GM18498 (cell line): Measurements from ENCODE around the gene DCAF8.
"Not testable (repeated sequence)": the region's sequence is repeated elsewhere in the genome, so short reads cannot be mapped to it uniquely, and the experiment has no call there.

ENCODE experiments used
- ATAC-seq: cut with Tn5 transposase; IDR thresholded peaks from one replicate; pipeline ENCODE4 v1.9.1; 2021; ENCODE audit warnings: mild to moderate bottlenecking, moderate library complexity; ENCODE audit not compliant: unreplicated experiment

DCAF8 gene

DNA sequence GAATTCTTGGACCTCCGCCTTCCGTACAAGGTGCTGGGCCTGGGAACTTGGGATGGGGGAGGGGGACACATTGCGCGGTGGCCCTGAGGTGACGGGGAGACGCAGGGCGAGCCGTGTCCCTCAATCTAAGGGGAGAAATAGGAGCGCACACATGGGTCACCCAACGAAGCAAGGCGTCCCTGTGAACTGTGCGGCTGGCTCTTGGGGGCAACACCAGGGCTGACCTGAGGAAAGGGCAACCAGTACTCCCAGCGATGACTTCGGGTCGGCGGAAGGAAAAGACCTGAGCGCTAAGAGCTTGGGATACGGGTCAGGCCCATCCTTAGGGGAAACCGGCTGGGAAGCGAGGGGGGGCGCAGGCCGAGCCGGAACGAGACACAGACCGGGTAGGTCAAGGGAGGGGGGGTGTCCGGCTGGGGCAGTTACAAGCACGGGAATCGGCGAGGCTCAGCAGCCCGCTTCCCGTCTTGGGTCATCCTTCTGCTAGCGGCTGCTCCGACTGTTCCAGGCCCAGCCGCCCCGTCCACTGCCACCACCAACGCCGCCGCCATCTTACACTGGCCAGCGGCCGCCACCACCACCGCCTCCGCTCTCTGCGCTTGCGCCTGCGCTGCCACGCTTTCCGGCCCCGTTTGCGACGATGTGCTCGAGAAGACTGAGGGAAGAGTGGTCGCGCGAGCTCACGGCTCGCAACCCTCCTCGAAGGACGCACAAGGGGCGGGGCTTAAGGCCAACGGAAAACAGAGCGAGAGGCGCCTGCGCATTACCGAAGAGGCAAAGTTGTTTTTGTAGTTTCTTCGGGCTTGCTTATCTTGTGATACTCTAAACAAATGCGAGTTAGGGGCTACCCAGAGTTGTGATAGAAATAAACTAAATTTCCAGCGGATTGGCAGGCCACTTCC lies at the start of gene DCAF8:
TSS of gene DCAF8 (minus strand) at position 657 of the 902 bp plus-strand sequence. CDS start 18,541 bp downstream, outside the sequence.
- ATAC-seq = peak; percentile 88

DNA sequence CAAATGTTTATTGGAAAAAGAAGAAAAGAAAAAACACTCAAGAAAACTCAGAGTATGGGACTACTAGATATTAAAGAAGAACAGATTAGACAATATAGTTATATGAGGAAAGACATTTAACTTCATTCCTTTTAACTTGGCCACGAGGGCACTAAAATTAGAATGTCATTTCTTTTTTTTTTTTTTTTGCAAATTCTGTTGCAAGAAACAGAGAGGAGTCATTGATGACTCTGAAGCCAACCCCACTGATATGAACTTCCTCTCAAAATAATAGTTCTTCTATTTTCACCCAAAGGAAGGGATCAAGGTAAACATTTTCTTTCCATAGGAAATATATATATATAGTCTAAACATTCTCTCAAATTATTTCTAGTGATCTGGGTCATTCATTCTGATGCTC lies 47.2 kb upstream of the DCAF8 start:
- no peak for ATAC-seq

DNA sequence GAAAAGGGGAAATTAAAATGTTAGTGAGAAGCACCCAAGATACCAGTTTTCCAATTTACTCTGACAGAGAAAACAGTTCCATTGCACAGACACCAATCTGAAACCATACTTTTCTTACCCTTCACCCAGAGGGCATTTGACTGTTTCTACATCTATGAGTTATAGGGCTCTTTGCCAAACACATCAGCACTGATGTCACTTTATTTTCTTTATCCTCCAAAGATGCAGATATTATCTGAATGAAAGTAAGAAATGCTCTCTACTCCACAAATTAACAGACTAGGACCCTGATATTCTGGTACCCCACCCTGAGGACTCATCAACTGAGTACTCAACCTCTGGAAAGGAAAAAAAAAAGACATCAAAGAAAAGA lies 46.8 kb upstream of the DCAF8 start:
- no peak for ATAC-seq

DNA sequence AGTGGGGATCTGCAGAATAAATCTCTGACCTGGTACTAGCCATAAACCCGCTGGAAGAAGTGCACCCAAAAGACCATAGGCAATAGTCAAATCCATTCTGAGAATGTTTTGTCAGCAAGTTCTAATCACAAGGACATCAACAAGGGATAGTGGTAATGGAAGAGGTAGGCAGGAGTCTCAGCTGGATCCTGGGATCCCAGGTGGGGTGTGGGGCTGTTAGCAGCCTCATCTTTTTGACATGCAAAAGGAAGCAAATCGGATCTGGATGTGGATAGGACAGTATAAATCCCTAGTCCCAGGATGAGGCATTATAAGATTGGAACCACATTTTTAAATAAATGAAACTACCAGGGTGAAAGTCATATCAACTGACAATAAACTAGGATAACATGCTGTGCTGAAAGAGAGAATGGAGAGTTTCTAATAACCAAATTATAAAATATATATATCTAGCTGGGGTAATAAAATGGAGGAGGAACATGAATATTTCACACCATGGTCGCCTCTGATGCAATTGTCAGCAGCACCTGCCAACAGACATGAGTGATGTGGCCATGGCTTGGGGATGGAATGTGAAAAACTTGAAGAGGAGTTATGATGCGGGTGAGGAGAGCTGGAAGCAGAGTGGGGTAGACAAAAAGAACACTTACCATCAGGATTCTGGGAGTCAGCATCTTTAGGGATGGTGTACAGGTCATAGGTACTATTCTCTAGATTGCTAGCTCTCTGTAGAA lies 46.3 kb upstream of the DCAF8 start:
- no peak for ATAC-seq

DNA sequence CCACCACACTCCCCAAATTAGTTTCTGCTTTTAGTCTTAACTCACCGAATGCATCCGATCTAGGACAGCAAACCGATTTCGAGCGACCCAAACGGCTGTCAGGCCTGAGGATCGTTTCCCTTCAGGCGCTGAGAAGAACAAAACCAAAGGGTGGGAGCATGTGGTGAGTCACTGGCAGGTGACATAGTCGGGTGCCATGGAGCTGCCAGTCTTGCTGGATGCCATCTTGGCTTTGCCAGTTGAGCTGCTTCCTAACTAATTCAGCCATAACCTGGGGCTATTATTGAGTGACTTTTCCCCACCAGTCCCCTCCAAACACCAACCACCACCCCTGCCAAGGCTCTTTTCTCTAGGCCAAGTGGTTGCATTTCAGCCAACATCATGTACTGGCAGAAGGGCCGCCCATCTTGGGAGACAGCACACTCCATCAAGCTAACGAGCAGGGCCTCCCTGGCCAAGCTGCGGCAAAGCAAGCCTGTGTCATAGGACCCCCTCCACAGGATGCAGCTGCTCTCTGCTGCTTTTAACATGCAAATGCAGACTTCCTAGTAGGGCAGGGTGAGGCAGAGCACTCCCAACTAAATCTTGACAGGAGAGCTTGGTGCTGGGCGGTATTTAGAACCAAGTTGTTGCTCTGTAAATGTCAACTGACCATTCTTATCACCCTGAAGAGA lies 44.9 kb upstream of the DCAF8 start:
- ATAC-seq = no peak

DNA sequence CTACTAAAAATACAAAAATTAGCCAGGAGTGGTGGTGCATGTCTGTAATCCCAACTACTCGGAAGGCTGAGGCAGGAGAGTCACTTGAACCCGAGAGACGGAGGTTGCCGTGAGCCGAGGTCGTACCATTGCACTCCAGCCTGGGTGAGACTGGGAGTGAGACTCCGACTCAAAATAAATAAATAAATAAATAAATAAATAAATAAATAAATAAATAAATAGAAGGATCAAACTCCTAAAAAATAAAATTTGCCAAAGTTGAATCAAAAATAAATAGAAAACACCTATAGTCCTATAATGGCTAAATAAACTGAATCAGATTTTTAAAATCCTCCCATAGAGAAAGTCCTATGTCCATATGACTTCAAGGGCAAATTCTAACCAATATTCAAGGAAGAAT lies 37.8 kb upstream of the DCAF8 start:
- ATAC-seq = no peak

DNA sequence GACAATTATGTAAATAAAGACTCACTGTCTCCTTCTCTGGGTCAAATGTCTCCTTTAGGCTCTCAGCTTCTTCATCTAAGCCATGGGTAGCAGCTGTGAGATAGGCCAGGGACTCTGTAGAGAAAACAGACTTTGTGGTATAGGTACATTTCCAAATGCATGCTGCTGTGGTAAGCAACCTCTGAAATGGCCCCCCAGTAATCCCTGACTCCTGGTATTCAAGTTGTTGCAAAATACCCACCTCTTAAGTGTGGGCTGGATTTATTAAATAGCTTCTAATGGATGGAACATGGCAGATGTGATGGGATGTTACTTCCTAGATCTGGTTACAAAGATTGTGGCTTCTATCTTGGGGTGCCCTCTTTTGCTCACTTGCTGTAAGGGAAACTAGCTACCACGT lies 33.7 kb upstream of the DCAF8 start:
- no peak for ATAC-seq

DNA sequence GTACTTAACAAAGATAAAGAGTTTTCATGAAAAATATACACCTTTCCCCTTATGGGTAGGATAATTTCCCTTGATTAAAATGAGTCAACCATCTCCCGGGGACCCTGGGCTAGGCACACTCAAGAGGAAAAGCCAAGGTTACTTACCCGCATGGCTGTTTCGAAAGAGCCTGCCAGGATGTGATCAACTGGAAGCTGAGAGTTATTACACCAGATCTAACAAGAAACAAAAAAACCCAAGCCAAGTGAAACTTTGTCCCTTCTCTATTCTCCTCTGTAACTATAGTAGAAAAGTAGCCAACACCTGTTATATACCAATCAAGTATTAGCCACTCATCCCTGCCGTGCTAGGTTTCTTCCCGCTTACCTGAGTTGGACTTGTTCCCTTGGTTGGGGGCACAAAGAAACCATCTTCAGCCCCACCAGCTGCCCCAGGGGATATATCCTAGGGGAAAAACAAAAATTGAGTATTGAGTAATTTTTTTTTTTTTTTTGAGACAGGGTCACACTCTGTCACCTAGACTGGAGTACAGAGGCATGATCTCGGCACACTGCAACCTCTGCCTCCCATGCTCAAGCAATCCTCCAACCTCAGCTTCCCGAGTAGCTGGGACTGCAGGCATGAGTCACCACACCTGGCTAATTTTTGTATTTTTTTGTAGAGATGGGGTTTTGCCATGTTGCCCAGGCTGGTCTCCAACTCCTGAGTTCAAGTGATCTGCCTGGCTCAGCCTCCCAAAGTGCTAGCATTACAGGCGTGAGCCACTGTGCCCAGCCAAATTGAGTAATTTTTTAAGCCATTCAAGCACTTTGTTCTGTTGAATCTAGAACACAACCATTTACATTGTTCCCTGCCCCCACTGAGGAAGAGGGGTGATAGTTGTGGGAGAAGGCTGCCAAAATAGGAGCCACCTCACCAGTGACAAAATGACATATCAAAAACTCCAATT lies 30.9 kb upstream of the DCAF8 start:
- ATAC-seq = no peak

DNA sequence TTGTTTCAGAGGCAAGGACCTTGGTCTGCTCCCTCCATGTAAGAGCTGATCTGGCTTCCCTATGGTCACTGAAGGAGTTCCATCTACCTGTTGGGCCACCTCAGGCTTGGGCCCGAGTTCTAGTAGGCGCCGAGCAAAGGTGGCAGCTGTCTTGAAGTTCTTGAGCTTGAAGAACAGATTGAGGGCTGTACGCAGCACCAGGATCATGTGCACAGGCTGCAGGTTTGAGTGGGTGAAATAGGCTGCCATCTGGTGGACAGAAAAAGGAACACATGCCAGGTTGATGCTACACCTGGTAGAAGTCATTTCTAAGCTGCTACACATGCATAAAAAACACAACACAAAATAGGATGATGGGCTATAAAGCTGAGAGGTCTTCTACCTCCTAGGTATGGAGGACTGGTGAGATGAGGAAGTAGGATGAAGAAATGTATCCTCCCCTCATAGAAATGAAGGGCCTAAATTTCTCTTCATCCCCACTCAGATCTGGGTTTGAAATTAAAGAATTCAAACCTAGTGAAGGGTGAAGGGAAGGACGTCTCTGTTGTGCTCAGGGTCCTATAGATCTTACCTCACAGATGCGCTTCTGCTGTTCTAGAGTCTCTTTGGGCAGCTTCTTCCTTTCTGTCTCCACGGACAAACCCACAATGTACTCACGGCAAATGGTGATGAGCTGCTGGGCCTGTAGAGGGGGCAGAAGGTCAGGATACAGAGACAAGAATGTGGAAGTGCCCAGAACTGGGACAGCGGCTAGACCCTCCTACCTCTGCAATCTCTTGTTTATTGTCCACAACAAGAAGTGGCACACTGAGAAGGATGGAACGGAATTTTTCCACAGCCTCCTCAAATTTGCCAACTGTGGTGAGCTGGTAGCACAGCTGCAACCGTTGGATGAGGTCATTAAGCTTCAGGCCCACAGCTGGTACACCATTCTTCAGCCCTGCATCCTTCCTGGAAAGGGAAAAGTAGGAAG lies 29.2 kb upstream of the DCAF8 start:
- ATAC-seq = peak; percentile 73

DNA sequence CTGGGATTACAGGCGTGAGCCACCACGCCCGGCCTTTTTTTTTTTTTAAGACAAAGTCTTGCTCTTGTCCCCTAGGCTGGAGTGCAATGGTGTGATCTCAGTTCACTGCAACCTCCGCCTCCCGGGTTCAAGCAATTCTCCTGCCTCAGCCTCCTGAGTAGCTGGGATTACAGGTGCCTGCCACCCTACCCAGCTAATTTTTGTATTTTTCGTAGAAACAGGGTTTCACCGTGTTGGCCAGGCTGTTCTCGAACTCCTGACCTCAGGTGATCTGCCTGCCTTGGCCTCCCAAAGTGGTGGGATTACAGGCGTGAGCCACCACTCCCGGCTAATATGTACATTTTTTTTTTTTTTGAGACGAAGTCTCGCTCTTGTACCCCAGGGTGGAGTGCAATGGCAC lies 25.4 kb upstream of the DCAF8 start:
- ATAC-seq = not testable (repeated sequence)

DNA sequence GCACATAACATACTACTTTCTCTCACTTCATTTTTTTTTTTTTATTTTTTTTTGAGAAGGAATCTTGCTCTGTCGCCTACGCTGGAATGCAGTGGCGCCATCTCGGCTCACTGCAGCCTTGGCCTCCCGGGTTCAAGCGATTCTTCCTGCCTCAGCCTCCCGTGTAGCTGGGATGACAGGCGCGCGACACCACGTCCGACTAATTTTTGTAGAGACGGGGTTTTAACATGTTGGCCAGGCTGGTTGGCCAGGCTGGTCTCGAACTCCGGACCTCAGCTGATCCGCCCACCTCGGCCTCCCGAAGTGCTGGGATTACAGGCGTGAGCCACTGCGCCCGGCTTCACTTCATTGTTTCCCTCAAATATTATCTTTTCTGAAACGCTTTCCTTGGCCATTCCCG lies 23.2 kb upstream of the DCAF8 start:
- ATAC-seq = no peak

DNA sequence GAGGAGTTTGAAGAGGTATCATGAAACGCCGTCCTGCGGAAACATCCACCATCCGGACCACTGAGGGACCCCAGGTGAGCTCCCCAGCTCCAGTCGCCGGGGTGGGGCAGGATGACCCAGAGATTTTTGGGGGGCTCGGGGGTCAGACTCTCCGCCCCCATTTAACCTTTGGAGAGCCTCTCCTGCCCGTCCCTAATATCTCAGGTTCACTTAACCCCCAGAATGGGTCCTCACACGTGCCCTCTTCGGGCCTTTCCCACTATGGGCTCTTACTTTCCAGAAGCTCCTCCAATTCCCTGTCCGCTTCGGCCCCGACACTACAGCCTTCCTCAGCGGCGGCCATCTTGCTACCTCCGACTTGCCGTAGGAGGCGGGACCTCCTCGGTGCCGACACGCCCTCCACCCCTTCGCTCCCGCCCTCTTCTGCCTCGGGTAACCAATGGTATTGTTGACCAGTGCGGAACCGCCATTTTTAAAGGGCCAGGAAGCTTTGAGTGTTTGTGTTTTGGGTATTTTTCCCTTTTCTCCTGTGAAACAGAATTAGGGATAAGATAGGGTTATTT lies 22.5 kb upstream of the DCAF8 start, which contains the start of gene PEX19:
TSS of gene PEX19 (minus strand) at position 352 of the 563 bp plus-strand sequence. CDS start at position 343, 9 bp downstream.
- ATAC-seq = peak; percentile 99

DNA sequence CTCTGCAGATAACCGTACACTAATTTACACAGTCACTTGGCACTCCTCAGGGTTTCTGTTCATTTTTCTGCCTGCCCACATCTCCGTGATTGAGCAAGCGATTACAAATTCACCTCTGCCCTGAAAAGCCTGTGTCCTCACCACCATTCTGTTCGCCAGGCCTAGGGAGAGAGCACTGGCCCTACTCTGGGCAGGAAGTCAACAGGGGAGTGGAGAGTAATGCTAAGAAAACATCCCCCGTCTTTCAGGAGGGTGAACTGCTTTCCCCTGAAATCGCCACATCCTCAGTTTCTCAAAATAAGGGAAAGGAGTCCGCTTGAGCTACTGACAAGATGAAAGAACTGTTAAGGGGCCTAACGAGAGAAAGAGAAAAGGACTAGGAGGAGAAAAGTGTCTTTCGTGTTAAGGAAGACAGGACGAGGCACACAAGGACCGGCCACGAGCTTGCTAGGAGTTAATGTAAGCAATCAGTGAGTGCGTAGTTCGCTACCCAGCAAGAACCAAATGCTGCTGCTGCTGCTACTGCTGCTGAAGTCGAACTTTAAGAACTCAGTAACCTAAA lies 22.0 kb upstream of the DCAF8 start:
- peak; percentile 6 for ATAC-seq

DNA sequence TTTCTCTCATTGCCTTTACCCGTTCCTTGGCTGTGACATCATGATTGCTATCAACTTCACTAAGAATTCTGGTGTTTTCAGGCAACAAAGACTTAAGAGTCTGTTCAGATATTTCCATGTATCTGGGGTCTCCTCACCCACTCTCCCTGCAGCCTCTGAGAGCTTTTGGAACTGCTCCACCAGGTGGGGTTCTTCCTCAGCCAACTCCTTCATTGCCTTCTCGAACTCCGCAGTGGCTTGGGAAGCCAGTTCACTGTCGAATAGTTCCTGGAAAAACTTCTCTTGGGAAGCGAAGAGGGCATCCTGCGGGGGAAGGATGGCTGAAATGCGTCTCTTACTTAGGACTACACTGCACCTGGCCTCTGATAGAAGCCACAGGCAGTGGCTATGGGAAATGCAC lies 20.5 kb upstream of the DCAF8 start:
- ATAC-seq = no peak

DNA sequence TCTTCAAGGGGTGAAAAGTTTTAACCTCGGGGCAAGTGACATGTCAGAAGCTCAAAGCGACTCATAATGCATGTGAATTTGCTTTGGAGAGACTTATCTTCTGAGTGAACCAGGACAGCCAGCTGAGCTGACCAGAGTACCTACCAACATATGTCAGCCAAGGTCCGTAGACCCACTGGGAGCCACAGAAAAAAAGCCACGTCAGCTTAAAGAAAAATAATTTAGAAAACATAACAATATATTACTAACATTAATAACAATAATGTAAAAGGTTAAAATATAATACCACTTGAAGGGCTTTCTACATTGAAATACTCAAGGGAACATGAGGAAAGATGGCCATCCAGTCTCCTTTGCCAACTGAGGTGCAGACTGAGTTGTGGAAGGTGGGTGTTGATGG lies 15.6 kb upstream of the DCAF8 start:
- ATAC-seq = no peak

DNA sequence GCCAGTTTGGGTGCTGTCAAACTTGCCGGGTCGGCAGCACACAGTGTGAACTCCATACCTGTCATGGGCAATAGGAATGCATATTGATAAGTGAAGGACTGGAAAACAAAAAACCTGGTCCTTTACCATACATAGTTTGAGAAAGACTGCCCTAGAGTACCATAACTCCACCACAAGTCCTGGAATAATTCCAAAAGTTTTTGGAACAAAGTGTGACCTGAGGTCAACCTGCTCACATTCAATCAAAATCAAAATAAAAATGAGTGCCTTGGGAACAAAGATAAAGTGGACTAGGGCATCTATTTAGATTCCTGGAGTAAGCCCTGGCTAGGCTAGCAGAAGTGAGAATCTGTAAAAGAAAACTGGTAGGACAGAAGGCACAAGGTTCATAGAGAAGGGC lies 15.0 kb upstream of the DCAF8 start:
- ATAC-seq = no peak

DNA sequence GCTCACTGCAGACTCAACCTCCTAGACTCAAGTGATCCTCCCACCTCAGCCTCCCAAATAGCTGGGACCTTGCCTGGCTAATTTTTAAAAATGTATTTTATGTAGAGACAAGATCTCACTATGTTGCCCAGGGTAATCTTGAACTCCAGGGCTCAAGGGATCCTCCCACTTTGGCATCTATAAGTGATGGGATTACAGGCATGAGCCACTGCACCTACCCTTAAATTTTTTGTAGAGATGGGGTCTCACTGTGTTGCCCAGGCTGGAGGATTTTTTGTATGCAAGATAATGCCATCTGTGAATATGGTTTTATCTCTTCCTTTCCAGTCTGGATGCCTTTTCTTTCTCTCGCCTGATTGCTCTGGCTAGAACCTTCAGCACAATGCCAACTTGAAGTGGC lies 8.7 kb upstream of the DCAF8 start:
- ATAC-seq = no peak

DNA sequence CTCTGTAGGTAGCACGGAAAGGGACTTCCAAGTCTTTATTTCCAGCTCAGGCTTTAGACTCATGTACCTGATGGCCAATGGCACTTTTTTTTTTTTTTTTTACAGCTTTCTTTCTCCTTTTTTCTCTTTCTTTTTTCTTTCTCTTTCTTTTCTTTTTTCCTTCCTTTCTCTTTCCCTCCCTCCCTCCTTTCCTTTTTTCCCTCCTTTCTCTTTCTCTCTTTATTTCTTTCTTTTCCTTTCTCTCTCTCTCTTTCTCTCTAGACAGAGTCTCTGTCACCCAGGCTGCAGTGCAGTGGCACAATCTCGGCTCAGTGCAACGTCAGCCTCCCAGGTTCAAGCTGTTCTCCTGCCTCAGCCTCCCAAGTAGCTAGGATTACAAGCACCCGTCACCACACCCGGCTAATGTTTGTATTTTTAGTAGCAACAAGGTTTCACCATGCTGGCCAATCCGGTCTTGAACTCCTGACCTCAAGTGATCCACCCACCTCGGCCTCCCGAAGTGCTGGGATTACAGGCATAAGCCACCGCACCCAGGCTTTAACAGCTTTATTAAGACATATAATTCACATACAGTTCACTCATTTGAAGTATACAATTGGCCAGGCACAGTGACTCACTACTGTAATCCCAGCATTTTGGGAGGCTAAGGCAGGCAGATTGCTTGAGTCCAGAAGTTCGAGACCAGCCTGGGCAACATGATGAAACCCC lies 5.1 kb upstream of the DCAF8 start:
- no peak for ATAC-seq
